T-cell (primary cell): ENCODE data around the gene SPSB3. TPM values are rescaled to one million over a fixed set of nuclear protein-coding genes. Genes with fewer than 3 reads are reported as not detected.

Experiments used
- ATAC-seq, 4 experiments: fragments of 200-7000 bp in 3 of 4; fragments of 150-1000 bp in 1 of 4; cut with Tn5 transposase; replicated peaks in 1 of 4; 1 replicate in 3 of 4; 2 replicates in 1 of 4; pipeline ENCODE4 v1.10.0; 2021; ENCODE audit warnings: moderate library complexity in 3 of 4, mild to moderate bottlenecking in 2 of 4, moderate number of reproducible peaks in 1 of 4
- CTCF ChIA-PET, 2 donors: fragments of 300-600 bp; sonication (Branson Sonifier 250); formaldehyde crosslinking; loops; one replicate each; lab custom pipeline; 2022; ENCODE audit warnings: antibody characterized with exemption in 2 of 2; lab: Charles Lee
- POLR2A ChIA-PET, 2 donors: fragments of 300-600 bp; sonication (Branson Sonifier 250); formaldehyde crosslinking; loops; one replicate each; lab custom pipeline; 2022; ENCODE audit warnings: antibody characterized with exemption in 2 of 2; lab: Charles Lee
- DNase-seq, 35 experiments: peaks; one replicate each; pipeline versions ENCODE4 v3.0.0 to v3.0.0-alpha.2; 2013 to 2023
- H3K27ac ChIP-seq: one replicate; pipeline ENCODE4 v1.5.1; 2013; ENCODE audit warnings: low read length
- H3K27me3 ChIP-seq, 2 experiments: replicated peaks in 1 of 2; 1 replicate in 1 of 2; 2 replicates in 1 of 2; pipeline versions ENCODE4 v1.6.1 to v1.7.0; 2013; ENCODE audit warnings: low read length in 1 of 2, mixed read lengths in 1 of 2; ENCODE audit not compliant: control insufficient read depth in 2 of 2, insufficient read depth in 2 of 2; ENCODE audit errors: extremely low read depth in 1 of 2
- H3K36me3 ChIP-seq, 2 donors: 1 replicate in 1 of 2; 2 replicates in 1 of 2; pipeline versions ENCODE4 v1.6.1 to v1.7.0; 2013; ENCODE audit warnings: low read length in 1 of 2; ENCODE audit not compliant: control insufficient read depth in 2 of 2, insufficient read depth in 1 of 2; ENCODE audit errors: extremely low read depth in 1 of 2
- H3K4me1 ChIP-seq, 2 experiments: 1 replicate in 1 of 2; 2 replicates in 1 of 2; pipeline versions ENCODE4 v1.6.1 to v1.7.0; 2013; ENCODE audit warnings: low read length in 2 of 2, mixed read lengths in 1 of 2; ENCODE audit not compliant: insufficient read depth in 2 of 2, control insufficient read depth in 1 of 2; ENCODE audit errors: extremely low read depth in 1 of 2
- H3K4me3 ChIP-seq, 2 donors: 1 replicate in 1 of 2; 2 replicates in 1 of 2; pipeline versions ENCODE4 v1.5.1 to v1.7.0; 2013; ENCODE audit warnings: mild to moderate bottlenecking in 2 of 2, low read length in 1 of 2, moderate library complexity in 1 of 2; ENCODE audit not compliant: control insufficient read depth in 1 of 2; ENCODE audit errors: extremely low read depth in 1 of 2
- H3K9me3 ChIP-seq: 2 replicates; pipeline ENCODE4 v1.7.0; 2013
- H3K27ac Mint-ChIP-seq, 2 donors: one replicate each; pipeline ENCODE4 v1.8.0; 2020 to 2021; ENCODE audit warnings: mild to moderate bottlenecking in 2 of 2, mixed read lengths in 2 of 2
- H3K27me3 Mint-ChIP-seq, 2 donors: one replicate each; pipeline ENCODE4 v1.8.0; 2021 to 2022; ENCODE audit warnings: mixed read lengths in 2 of 2
- H3K36me3 Mint-ChIP-seq: one replicate; pipeline ENCODE4 v1.8.0; 2021; ENCODE audit warnings: mixed read lengths
- H3K4me1 Mint-ChIP-seq, 3 donors: one replicate each; pipeline ENCODE4 v1.8.0; 2020 to 2022; ENCODE audit warnings: mixed read lengths in 3 of 3, mild to moderate bottlenecking in 1 of 3
- H3K4me3 Mint-ChIP-seq, 3 donors: one replicate each; pipeline ENCODE4 v1.8.0; 2020 to 2022; ENCODE audit warnings: mild to moderate bottlenecking in 3 of 3, mixed read lengths in 3 of 3, moderate library complexity in 3 of 3
- H3K9me3 Mint-ChIP-seq, 3 donors: one replicate each; pipeline ENCODE4 v1.8.0; 2020 to 2022; ENCODE audit warnings: mixed read lengths in 3 of 3
- WGBS: methylation state at CpG from one replicate; pipeline ENCODE4 v1.1.5; 2013; ENCODE audit warnings: missing lambda C conversion rate; ENCODE audit not compliant: insufficient coverage; 5-methylcytosine and 5-hydroxymethylcytosine counted together
- total RNA-seq, 35 experiments: library from RNA in 6 of 35; stranded (reverse) in 6 of 35; fragments of 120-200 nt in 1 of 35; gene quantifications; one replicate each; pipeline versions ENCODE4 v1.2.1 to v1.2.4 and lab custom pipeline; 2013 to 2026

SPSB3 gene
- total RNA-seq, 5 donors from 2014 or later (not counting 1 experiment from before 2014, with no cell fraction given), result 67.3 to 162 (median 139) TPM

GRCh38 chr16:1754204-1754603, 28.2 kb downstream of the SPSB3 start:
- H3K36me3 ChIP-seq, result peaks cover 24 to 44% of the 10 kb centered on the region in 2 donors
- ATAC-seq, result no peak
- H3K4me3 ChIP-seq, result no peak overlapping the region
- no peaks in the 10 kb centered on the region for H3K9me3 Mint-ChIP-seq
- CTCF ChIA-PET, result no interaction called here
- H3K36me3 Mint-ChIP-seq, result peaks cover 20% of the 10 kb centered on the region
- H3K27ac ChIP-seq, result no peak overlapping the region
- no peaks in the 10 kb centered on the region for H3K9me3 ChIP-seq
- H3K4me1 ChIP-seq, result peaks cover 0 to 14% of the 10 kb centered on the region in 2 experiments
- peak overlapping the region in 1 of 2 donors; percentile 11 for H3K27ac Mint-ChIP-seq
- no peak for DNase-seq
- no peak overlapping the region for H3K4me3 Mint-ChIP-seq
- no peaks in the 10 kb centered on the region for H3K27me3 ChIP-seq
- H3K27me3 Mint-ChIP-seq, result no peaks in the 10 kb centered on the region
- peaks cover 6 to 20% (median 9%) of the 10 kb centered on the region in 3 donors for H3K4me1 Mint-ChIP-seq
- POLR2A ChIA-PET, result no interaction called here
- 90% methylated on average over 10 of the region's 12 CpGs for WGBS

GRCh38 chr16:1752853-1753252, 29.5 kb downstream of the SPSB3 start:
- no peak for ATAC-seq
- CTCF ChIA-PET, result no interaction called here
- POLR2A ChIA-PET, result no interaction called here
- Histone ChIP-seq H3K9me3 (no peaks in the 10 kb centered on the region), H3K4me3 (no peak overlapping the region), H3K27ac (no peak overlapping the region), H3K4me1 (peaks cover 0 to 11% of the 10 kb centered on the region in 2 experiments), H3K36me3 (peaks cover 26 to 52% of the 10 kb centered on the region in 2 donors), H3K27me3 (no peaks in the 10 kb centered on the region)
- Mint-ChIP-seq H3K27ac (no peak overlapping the region), H3K36me3 (peaks cover 25% of the 10 kb centered on the region), H3K4me3 (no peak overlapping the region), H3K4me1 (peaks cover 6 to 18% (median 9%) of the 10 kb centered on the region in 3 donors), H3K27me3 (no peaks in the 10 kb centered on the region), H3K9me3 (no peaks in the 10 kb centered on the region)
- 100% methylated on average over 8 of the region's 14 CpGs for WGBS
- no peak for DNase-seq

DNA sequence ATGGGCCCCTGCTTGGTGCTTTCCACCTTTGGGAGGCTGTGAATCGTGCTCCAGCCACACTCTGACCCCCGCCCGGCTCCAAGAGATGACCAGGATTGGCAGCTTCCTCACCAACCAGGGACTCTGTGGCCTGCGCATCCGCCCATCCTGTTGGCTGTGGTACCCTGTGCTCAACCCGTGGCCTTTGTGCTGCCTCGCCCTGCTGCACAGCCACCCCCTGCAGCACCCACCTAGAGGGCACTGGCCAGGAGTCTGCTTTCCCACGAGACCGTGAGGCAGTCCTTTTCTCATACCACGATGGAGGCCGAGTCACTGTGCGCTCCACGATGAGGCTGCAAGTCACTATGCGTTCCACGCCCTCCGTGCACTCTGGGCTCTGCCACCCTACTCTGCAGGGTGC, 30.4 kb downstream of the SPSB3 start:
- H3K27ac Mint-ChIP-seq, result no peak overlapping the region
- H3K4me3 Mint-ChIP-seq, result no peak overlapping the region
- CTCF ChIA-PET, result no interaction called here
- POLR2A ChIA-PET, result no interaction called here
- peaks cover 0 to 2% of the 10 kb centered on the region in 2 experiments for H3K4me1 ChIP-seq
- peaks cover 28 to 61% of the 10 kb centered on the region in 2 donors for H3K36me3 ChIP-seq
- DNase-seq (no peak), ATAC-seq (no peak)
- H3K9me3 Mint-ChIP-seq, result no peaks in the 10 kb centered on the region
- no peak overlapping the region for H3K4me3 ChIP-seq
- no peaks in the 10 kb centered on the region for H3K27me3 ChIP-seq
- no peaks in the 10 kb centered on the region for H3K9me3 ChIP-seq
- no peaks in the 10 kb centered on the region for H3K27me3 Mint-ChIP-seq
- peaks cover 25% of the 10 kb centered on the region for H3K36me3 Mint-ChIP-seq
- H3K4me1 Mint-ChIP-seq, result peaks cover 4 to 10% (median 6%) of the 10 kb centered on the region in 3 donors
- 96% methylated on average over 16 of the region's 16 CpGs for WGBS
- no peak overlapping the region for H3K27ac ChIP-seq

- Mint-ChIP-seq H3K4me3 (no peak overlapping the region), H3K27me3 (no peaks in the 10 kb centered on the region), H3K9me3 (no peaks in the 10 kb centered on the region), H3K4me1 (no peaks in the 10 kb centered on the region), H3K27ac (no peak overlapping the region), H3K36me3 (peaks cover 32% of the 10 kb centered on the region)
- no peaks in the 10 kb centered on the region for H3K9me3 ChIP-seq
- H3K36me3 ChIP-seq, result peaks cover 32 to 69% of the 10 kb centered on the region in 2 donors
- no peaks in the 10 kb centered on the region for H3K27me3 ChIP-seq
- no peak overlapping the region for H3K4me3 ChIP-seq
- ATAC-seq, result no peak
- ChIA-PET POLR2A (no interaction called here), CTCF (no interaction called here)
- DNase-seq, result no peak
- no peak overlapping the region for H3K27ac ChIP-seq
- 97% methylated on average over 22 of the region's 29 CpGs for WGBS
- H3K4me1 ChIP-seq, result no peaks in the 10 kb centered on the region
These were observed 32.9 kb downstream of the SPSB3 start for GRCh38 chr16:1749152-1750117.

DNA sequence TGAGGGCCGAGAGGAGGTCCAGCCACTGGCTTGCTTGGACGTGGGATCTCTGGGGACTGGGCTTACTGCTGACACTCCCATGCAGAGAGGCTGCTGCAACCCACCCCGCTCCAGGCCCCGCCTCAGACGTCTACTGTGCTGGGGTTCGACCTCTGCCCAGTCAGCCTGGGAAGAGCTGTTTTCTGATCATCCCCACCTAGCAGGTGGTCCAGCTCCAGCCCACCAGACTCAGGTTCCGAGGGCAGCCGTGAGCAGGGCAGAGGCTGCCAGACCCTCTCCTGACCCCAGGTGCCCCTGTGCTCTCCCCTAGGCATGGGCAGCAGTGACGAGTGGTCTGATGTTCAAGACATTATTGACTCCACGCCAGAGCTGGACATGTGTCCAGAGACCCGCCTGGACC, 34.4 kb downstream of the SPSB3 start:
- no peak for ATAC-seq
- ChIA-PET CTCF (no interaction called here), POLR2A (no interaction called here)
- H3K9me3 ChIP-seq, result no peaks in the 10 kb centered on the region
- Mint-ChIP-seq H3K4me1 (no peaks in the 10 kb centered on the region), H3K27ac (no peak overlapping the region), H3K4me3 (no peak overlapping the region), H3K9me3 (no peaks in the 10 kb centered on the region), H3K27me3 (no peaks in the 10 kb centered on the region), H3K36me3 (peaks cover 30% of the 10 kb centered on the region)
- DNase-seq, result no peak
- H3K4me1 ChIP-seq, result no peaks in the 10 kb centered on the region
- H3K36me3 ChIP-seq, result peaks cover 28 to 76% of the 10 kb centered on the region in 2 donors
- no peak overlapping the region for H3K27ac ChIP-seq
- WGBS, result 97% methylated on average over 11 of the region's 11 CpGs
- no peak overlapping the region for H3K4me3 ChIP-seq
- no peaks in the 10 kb centered on the region for H3K27me3 ChIP-seq

DNA sequence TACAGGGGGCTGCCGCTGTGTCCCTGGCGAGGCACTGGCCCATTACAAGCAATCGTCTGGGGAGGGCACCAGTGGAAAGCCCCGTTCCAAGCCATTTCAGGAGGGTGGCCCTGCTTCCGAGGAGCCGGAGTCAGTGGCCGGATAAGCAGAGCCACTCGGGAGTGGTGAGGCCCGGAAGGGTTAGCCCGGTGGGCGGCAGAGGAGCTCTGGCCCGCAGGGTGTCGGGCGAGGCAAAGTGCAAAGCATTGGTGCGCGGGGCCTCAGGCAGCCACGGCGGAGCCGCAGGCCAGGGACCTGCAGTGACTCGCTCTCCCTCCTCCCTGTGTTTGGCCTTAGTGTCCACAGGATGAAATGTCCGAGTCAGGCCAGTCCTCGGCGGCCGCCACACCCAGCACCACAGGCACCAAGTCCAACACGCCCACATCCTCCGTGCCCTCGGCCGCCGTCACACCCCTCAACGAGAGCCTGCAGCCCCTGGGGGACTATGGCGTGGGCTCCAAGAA, 35.6 kb downstream of the SPSB3 start:
- DNase-seq, result no peak

More for the DNA sequence above, 35.6 kb downstream of the SPSB3 start:
- no peaks in the 10 kb centered on the region for H3K4me1 ChIP-seq
- no peaks in the 10 kb centered on the region for H3K9me3 ChIP-seq
- H3K27me3 ChIP-seq, result no peaks in the 10 kb centered on the region
- Mint-ChIP-seq H3K4me1 (no peaks in the 10 kb centered on the region), H3K27ac (no peak overlapping the region), H3K27me3 (no peaks in the 10 kb centered on the region), H3K9me3 (no peaks in the 10 kb centered on the region), H3K36me3 (peaks cover 22% of the 10 kb centered on the region), H3K4me3 (no peak overlapping the region)
- POLR2A ChIA-PET, result no interaction called here
- CTCF ChIA-PET, result no interaction called here
- 96% methylated on average over 31 of the region's 31 CpGs for WGBS
- no peak overlapping the region for H3K27ac ChIP-seq
- peaks cover 24 to 75% of the 10 kb centered on the region in 2 donors for H3K36me3 ChIP-seq
- no peak overlapping the region for H3K4me3 ChIP-seq
- ATAC-seq, result no peak
